Dermis blood vessel endothelial cell (primary cell): ENCODE results near the gene CYP8B1. TPM values are rescaled to one million over a fixed set of nuclear protein-coding genes. Genes with fewer than 3 reads are reported as not detected.
"Not testable (repeated sequence)": the region's sequence is repeated elsewhere in the genome, so short reads cannot be mapped to it uniquely, and the experiment has no call there.

Source experiments
- DNase-seq: peaks from one replicate; pipeline ENCODE4 v3.0.0; 2010
- total RNA-seq: library from RNA; depleted of rRNA; stranded (reverse); fragments of >200 nt; gene quantifications from 2 replicates; pipeline ENCODE4 v1.2.3, GENCODE V29; 2014

The CYP8B1 gene
- total RNA-seq, 1 donor from 2014 or later, result not detected

DNA sequence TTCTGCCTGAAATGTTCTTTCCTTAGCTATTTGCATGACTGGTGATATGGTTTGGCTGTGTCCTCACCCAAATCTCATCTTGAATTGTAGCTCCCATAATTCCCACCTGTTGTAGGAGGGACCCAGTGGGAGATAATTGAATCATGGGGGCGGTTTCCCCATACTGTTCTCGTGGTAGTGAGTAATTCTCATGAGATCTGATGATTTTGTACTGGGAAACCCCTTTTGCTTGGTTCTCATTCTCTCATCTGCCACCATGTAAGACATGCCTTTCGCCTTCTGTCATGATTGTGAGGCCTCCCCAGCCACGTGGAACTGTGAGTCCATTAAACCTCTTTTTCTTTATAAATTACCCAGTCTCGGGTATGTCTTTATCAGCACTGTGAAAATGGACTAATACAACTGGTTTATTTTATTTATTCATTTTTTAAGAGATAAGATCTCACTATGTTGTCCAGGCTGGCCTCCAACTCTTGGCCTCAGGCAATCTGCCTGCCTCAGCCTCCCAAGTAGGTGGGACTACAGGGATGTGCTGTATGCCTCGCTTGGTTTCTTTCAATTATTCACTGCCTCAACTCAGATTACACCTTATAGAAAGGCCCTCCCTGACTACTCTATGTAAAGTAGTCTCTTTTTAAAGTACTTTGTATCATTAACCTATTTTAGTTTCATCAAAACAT is 7.7 kb upstream of the CYP8B1 start:
- DNase-seq, result not testable (repeated sequence)

DNA sequence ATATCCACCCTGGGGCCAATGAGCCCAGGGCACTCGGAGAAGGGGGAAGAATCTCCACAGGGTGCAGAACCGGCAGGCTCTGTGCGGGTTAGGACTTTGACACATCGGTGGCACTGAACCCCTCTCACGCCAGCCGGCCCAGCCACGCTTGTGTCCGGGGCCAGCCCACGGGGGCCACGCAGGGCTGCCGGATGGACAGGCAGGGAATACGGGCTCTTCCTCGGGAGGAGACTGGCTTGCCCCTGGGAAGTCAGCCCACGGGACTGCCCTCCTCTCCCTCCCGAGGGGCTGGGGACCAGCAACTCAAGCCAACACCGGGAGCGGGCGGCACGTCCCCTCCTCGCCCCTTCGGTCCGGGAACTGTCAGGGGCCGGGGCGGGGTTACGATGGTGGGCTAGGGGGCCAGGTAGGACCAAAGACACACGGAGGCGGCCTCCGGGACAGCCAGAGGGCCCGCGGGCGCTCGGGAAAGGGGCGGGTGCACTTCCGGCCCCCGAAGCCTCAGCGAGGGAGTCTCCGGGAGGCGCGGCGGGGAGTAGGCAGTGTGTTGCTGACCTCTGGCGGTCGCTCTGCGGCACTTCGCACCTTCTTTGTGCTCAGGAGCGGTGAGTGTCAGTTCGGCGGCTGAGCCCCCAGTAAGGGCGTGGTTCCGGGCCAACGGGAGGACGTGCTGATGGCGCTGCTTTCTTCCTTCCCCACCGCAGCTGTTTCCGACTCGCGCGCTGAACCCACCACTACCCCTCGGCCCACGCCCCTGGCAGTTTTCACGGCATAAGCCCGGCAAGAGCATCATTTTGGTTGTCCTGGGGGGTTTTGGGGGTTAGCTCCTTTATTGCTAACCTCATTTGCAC is 5.1 kb upstream of the CYP8B1 start:
- peak; percentile 76 for DNase-seq

DNA sequence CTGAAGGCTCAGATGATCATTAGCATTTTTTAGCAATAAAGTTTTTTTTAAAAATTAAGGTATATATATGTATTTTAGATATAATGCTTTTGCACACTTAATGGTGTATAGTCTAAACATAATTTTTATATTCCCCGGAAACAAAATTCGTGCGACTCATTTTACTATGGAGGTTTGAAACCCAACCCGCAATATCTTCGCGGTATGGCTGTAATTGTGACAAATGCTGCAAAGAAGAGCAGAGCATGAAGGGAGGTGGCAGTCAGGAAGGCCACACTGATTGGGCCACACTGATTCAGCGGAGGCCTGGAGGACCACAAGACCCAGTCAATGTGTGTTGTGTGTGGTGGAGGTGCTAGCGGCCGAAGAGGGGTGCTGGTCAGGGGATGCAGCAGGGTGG is 4.5 kb upstream of the CYP8B1 start:
- DNase-seq, result no peak

DNA sequence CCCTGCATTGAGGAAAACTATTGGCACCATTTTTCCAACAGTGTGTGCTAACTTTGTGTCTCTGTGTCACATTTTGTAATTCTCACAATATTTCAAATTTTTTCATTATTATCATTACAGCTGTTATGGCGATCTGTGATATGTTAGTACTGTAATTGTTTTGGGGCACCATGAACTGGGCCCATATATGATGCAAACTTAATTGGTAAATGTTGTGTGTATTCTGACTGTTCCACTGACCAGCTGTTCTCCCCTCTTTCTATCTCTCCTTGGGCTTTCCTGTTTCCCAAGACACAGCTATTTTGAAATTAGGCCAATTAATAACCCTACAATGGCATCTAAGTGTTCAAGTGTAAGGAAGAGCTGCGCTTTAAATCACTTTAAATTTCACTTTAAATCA is 2.2 kb upstream of the CYP8B1 start:
- no peak for DNase-seq

DNA sequence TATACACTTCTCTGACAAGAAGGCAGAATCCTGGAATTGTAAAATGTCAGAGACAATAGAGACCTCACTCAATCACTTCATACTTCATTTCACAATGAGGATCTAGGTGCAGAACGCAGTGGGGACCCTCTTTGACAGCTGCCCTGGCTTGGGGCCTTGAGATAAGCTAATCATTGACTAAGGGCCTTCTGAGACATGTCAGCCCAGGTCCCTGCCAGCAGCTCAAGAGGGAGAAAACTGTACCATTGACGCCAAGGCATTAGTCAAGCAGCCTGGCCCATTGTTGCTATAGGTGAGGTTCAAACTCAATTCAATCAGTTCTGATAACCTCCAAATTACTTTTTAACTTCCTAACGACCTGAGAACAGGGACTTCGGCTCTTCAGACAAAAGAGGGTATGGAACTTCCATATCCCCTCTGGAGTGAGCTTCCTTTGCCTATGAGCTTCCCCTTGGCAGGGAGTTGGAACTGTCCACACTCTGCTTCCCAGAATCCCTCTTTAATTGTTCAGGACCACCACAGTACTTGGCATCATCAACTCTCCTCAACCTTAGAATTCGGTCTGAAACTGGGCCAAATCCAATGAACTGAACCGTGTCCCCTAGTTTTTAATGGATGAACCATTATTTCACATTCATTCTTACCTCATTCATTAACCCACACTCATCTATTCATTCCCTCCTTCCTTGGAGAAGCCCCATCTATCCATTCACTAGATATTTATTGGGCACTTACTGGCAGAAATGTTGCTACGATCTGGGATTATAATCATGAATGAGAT is 1.5 kb upstream of the CYP8B1 start:
- DNase-seq, result no peak

DNA sequence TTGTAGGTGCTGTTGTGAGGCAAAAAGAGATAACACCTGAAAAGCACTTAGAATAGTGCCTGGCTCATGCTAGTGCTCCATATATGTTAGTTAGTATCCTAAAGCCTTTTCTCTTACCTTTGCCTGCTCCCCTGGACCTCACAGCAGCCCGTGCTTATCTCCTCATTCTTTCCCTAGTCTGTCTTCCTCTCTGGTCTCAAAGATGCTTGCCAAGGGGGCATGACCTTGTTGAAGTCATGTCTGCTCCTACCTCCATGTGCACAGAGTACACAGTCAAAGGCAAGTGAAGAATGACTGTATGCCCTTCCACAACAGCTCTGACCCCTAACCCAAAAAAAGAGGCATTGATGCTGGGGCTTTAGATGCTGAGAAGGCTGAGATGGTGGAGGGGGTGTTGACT is 722 bp upstream of the CYP8B1 start:
- DNase-seq, result no peak

DNA sequence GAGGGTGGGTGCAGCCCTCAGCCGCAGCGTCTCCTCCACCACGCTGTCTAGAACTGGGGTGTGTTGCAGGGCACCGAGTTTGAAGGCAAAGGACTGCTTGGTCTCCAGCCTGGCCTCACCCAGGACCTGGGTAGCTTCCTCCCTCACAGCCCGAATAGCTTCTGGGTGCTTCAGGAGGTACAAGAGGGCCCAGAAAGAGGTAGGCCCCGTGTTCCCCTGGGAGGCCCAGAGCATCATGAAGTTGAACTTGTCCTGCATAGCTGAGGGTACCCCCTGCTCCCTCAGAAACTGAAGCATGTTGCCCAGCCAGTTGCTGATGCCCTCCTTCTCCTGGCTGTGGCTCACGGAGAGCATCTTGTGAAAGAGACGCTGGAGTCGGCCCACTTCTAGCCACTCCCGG is 930 bp downstream of the CYP8B1 start:
- DNase-seq, result no peak

DNA sequence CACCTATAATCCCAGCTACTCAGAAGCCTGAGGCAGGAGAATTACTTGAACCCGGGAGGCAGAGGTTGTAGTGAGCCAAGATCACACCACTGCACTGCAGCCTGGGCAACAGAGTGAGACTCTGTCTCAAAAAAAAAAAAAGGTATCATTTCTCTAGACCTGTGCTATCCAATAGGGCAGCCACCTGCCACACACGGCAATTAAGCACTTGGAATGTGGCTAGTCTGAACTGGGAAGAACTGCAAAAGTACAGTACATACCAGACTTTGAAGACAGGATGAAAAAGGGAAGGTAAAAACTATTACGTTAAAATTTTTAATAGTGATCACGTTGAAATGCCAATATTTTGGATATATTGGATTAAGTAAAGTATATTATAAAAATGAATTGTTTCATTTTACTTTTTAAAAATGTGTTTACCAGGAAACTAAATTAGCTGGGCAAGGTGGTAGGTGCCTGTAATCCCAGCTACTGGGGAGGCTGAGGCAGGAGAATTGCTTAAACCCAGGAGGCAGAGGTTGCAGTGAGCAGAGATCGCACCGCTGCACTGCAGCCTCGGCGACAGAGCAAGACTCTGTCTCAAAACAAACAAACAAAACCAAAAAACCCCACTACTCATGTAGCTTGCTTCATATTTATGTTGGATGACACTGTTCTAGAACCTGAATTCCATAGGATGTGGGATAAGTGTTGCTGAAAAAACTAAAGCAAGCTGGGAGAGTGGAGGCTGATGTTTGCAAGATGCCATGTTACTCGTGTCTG is 2.3 kb downstream of the CYP8B1 start:
- DNase-seq, result no peak

DNA sequence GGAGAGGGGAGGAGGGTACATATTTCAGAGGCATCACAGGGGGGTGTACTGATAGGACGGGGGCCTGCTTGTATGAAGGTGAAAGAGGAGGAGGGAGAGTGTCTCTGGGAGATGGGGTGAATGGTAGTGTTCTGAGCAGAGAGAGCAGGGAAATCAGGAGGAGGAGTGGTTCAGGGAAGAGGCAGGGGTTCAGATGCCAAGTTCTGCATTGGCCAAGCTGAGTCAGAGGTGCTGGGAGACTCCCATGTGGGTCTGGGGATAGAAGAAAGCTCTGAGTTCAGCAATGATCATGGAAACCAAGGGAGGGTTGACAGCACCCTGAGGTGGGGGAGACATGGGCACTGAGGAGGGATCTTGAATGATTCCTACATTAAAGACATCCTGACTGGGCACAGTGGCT is 3.0 kb downstream of the CYP8B1 start:
- DNase-seq, result no peak

DNA sequence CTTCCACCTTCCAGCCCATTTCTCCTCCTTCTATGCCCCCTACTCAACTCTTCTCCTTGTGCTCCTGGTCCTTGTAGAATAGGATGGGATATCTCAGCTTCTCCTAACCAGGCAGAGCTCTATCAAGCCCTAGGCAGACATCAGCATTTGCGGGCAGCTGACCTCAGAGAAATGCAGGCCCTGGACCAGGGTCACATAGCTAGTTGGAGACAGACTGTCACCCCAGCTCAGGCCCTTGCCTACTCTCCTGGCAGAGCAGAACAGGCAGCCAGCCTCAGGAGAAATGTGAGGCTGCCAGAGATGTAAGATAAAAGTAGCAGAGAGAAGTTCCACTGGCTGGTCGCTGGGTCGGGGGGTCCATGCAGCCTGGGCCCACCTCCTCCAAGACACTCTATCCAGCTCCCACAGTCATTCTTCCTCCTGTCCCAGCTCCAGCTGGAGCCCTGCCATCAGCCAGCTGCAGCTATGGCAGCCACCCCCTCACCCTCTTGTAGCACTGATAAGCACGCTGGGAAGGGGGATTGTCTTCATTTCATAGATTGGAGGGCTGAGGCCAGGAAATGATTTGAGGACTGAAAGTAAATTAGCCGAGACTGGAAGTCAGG is 4.0 kb downstream of the CYP8B1 start:
- DNase-seq, result no peak

DNA sequence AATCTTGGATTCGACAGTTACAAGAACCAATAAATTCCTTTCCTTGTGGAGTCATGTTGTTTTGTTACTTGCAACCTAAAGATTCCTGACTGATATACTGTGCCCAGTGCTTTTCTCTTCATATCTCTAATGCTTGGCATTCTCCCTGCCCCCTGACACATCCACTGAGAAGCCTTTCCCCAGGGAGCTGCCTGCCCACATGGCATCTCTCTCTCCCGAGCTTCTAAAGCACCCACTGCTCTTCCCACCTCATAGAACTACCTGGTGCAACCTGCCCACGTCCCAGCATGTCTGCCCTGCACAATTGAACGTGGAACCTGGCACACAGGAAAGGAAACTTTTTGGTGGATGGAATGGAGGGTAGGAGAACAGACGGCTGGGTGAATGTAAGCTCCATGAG is 6.8 kb downstream of the CYP8B1 start:
- no peak for DNase-seq

DNA sequence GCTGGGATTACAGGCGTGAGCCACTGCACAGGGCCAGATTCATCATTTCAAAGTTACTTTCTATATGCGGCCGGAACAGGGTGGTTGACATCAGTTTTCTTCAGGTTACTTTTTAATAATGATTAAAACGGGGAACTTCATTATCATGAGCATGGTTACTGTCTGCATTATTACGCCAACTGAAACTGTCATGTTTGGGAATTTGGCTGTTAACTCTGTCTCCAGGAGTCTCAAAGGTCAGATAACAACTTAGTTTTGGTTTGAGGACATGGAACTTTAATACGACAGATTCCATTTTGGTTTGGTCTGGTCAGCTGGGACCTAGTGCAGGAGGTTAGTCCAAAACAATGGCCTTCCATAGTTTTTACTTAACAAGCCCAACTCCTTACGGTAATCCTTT is 8.5 kb downstream of the CYP8B1 start:
- DNase-seq, result no peak

DNA sequence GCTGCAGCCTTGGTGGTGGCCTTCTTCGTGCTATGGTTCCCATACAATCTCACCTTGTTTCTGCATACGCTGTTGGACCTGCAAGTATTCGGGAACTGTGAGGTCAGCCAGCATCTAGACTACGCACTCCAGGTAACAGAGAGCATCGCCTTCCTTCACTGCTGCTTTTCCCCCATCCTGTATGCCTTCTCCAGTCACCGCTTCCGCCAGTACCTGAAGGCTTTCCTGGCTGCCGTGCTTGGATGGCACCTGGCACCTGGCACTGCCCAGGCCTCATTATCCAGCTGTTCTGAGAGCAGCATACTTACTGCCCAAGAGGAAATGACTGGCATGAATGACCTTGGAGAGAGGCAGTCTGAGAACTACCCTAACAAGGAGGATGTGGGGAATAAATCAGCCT is 10.4 kb downstream of the CYP8B1 start:
- no peak for DNase-seq

DNA sequence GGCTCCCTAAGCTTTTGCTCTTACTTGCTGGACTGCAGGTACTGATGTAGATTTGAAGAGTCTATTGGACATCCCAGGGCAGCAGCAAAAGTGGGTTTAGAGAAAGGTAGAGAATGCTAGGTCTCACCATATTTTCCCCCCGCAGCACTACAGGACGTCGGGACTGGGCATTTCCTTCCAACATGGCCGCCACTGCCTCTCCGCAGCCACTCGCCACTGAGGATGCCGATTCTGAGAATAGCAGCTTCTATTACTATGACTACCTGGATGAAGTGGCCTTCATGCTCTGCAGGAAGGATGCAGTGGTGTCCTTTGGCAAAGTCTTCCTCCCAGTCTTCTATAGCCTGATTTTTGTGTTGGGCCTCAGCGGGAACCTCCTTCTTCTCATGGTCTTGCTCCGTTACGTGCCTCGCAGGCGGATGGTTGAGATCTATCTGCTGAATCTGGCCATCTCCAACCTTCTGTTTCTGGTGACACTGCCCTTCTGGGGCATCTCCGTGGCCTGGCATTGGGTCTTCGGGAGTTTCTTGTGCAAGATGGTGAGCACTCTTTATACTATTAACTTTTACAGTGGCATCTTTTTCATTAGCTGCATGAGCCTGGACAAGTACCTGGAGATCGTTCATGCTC is 11.2 kb downstream of the CYP8B1 start:
- no peak for DNase-seq

DNA sequence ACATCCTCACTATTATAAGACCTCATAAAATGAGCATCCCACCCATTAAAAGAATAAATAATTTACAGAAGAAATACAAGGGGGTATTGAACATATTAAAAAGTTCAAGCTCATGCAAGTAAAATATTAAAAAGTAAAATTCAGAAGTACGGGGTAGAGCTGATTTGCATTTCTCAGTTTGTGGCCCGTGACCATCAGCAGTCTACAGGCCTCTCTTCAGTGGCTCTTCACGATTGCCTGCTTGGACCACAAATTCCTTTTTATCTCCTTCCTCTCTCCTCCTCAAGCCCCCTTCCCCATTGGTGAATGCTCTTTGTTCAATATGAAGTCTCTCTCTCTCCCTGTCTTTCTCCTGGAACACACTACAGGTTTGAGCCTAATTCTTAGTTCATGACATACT is 19.1 kb downstream of the CYP8B1 start:
- no peak for DNase-seq

DNA sequence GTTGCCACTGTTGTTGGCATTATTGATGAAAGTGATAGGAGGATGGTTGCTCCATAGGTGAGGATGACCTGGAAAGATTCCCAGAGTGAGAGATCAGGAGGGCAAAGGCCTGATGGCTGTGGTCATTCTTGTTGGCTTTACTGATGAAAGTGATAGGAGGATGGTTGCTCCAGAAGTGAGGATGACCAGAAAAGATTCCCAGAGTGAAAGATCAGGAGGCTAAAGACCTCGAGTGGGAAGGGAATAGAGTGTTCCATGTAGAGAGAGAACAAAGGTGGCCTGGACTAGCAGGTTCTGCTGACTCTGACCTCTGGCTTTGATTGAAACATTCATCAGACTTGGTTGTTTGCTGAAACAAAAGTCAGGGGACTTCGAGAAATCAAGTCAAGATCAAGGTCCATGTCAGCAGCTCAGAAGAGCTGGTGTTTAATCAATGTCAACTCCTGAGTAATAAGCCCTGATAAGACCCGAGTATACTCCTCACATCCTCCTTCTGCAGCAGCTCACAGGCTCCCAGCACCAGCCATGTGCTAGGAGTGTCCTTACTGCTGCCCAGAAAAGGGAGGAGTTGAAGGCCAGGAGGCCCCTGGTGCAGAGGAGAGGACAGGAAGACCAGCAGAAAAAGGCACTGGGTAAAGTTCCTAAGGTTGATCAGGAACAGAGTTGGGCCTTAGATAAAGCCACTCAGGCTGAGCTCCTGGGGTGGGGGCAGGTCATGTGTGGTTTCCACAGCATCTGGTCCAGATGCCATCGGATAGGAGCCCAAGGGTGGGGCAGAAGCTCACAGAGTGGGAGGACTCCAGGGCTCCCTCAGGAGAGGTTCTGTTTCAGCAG is 19.9 kb downstream of the CYP8B1 start:
- no peak for DNase-seq

DNA sequence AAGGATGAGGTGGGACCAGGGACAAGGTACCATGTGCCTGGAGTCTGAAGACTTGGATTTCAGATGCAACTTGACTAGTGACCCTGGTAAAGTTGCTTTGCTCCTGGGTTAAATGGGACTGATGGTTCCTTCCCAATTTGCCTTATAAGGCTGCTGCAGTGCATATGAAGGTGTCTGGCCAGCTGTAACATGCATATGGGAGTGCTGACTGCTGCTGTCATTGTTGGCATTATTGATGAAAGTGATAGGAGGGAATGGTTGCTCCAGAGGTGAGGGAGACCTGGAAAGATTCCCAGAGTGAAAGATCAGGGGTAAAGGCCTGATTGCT is 20.5 kb downstream of the CYP8B1 start:
- DNase-seq, result no peak

DNA sequence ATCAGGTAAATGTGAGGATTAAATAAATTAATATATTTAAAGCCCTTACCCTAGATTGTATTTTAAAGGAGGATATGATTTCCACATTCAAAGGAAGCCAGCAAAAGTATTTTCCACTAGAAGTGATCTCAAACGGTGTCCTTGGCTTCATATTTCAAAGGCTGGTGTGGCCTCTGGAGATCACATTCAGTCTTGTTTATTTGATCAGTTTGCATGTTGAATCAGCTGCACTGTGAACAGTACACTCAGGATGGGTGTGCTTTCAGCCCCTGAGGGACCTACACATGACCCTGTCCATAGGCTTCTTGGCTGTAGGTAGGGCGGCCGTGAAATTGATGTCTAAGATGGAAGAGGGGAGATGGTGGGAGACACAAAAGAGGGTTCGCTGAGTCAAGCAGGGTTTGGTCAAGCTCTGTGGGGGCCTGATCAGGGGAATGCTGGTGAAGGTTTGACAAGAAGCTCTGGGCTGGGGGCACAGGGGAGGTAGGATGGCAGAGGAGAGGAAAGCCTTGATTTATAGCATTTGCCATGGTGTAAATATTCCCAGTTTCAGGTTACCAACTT is 21.9 kb downstream of the CYP8B1 start:
- DNase-seq, result no peak

DNA sequence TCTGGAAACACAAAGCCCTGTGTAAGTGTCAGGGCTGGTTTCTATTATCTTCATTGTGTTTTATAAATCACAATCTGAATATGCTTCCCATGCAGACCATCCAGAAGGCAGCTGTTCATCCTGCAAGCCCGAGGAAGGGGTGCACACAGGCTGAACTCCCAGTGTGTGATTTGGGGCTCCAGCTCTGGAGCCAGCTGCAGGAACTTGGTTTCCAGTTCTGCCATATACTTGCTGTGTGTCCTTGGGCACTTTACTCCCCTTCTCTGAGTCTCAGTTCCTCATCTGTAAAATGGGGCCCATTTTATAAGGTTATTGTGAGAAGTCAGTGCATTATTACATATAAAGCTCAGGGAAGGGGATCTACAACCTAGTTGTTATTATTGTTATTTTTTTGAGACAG is 22.6 kb downstream of the CYP8B1 start:
- DNase-seq, result no peak

DNA sequence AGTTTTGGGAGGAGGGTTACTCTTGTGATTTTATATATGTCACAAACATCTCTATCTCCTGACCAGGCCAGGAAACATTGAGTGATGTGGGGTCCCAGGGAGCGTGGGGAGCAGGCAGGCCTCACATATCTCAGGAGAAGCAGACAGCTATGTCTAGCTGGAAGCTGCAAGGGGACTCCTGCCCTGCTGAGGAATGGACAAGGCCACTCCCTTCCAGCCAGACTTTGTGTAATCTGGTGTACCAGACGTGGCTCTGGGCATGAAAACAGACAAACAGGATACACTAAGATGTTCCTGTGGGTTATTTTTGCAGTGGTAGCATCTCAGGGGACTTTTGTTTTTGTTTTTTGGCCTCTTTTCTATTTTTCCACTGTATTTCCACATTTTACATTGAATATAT is 23.2 kb downstream of the CYP8B1 start:
- DNase-seq, result no peak
